Upper lobe of left lung (tissue), 6 donors: ENCODE measurements around the gene GLIS1. TPM values are rescaled to one million over a fixed set of nuclear protein-coding genes. Genes with fewer than 3 reads are reported as not detected.

ENCODE experiments used
- ATAC-seq, 2 donors: fragments of 200-7000 bp; cut with Tn5 transposase; one replicate each; pipeline ENCODE4 v1.9.1; 2022; ENCODE audit warnings: mild to moderate bottlenecking in 2 of 2, moderate library complexity in 2 of 2; ENCODE audit not compliant: low FRiP score in 2 of 2
- DNase-seq, 2 donors: peaks; one replicate each; pipeline ENCODE4 v3.0.0-alpha.2; 2019 to 2020
- H3K27ac ChIP-seq, 4 donors: fragments of 200-600 bp; sonication (generic); one replicate each; pipeline ENCODE4 v1.5.1; 2016 to 2019
- H3K27me3 ChIP-seq, 4 donors: fragments of 200-600 bp; sonication (generic); one replicate each; pipeline ENCODE4 v1.5.1; 2017 to 2019
- H3K36me3 ChIP-seq, 4 donors: fragments of 200-600 bp; sonication (generic); one replicate each; pipeline ENCODE4 v1.5.1; 2016 to 2019
- H3K4me1 ChIP-seq, 4 donors: fragments of 200-600 bp; sonication (generic); one replicate each; pipeline ENCODE4 v1.5.1; 2018 to 2019
- H3K4me3 ChIP-seq, 4 donors: fragments of 200-600 bp; sonication (generic); one replicate each; pipeline ENCODE4 v1.5.1; 2017 to 2019; ENCODE audit warnings: mild to moderate bottlenecking in 2 of 4, moderate library complexity in 1 of 4
- H3K9me3 ChIP-seq, 4 donors: fragments of 200-600 bp; sonication (generic); one replicate each; pipeline ENCODE4 v1.5.1; 2018 to 2019
- EP300 ChIP-seq, 4 donors: sonication (generic); formaldehyde crosslinking; IDR thresholded peaks; one replicate each; pipeline ENCODE4 v1.5.1; 2017; ENCODE audit warnings: antibody characterized with exemption in 4 of 4, control low read depth in 2 of 4
- POLR2A ChIP-seq, 4 donors: fragments of 450-650 bp; IDR thresholded peaks; one replicate each; pipeline ENCODE4 v1.5.1; 2016 to 2017; ENCODE audit warnings: antibody characterized with exemption in 4 of 4, mild to moderate bottlenecking in 2 of 4
- POLR2AphosphoS5 ChIP-seq, 2 donors: sonication (generic); formaldehyde crosslinking; IDR thresholded peaks; one replicate each; pipeline ENCODE4 v1.5.1; 2017; ENCODE audit warnings: antibody characterized with exemption in 2 of 2
- WGBS, 2 donors: methylation state at CpG; one replicate each; pipeline ENCODE4 v1.1.5; 2017 to 2018; 5-methylcytosine and 5-hydroxymethylcytosine counted together
- total RNA-seq, 6 donors: library from RNA; depleted of rRNA in 4 of 6; stranded (reverse); fragments of >200 nt in 4 of 6; gene quantifications; one replicate each; pipeline versions ENCODE4 v1.1.0 to v1.2.1, GENCODE V29; 2016 to 2021
- TF ChIP-seq, protein P1 (sequence below), 6 experiments: fragments of 450-650 bp in 4 of 6; fragments of 200-600 bp in 2 of 6; sonication (generic) in 2 of 6; IDR thresholded peaks; one replicate each; pipeline ENCODE4 v1.5.1; 2016 to 2019; ENCODE audit warnings: antibody characterized with exemption in 6 of 6
- donor health status: DM: no; HTN: no; CAD: no; lungs with moderate emphysema.
- donor health status: DM: no; HTN: yes; CAD: no; lungs with severe emphysema.

GLIS1 gene
- total RNA-seq, 6 donors from 2014 or later = 0.26 to 1.0 TPM; not detected in 4

- WGBS, 2 donors = 90 to 94% methylated on average over 6 to 20 of the region's 22 CpGs
Measured at GRCh38 chr1:53508056-53508990, 230.6 kb downstream of the GLIS1 start.

DNA sequence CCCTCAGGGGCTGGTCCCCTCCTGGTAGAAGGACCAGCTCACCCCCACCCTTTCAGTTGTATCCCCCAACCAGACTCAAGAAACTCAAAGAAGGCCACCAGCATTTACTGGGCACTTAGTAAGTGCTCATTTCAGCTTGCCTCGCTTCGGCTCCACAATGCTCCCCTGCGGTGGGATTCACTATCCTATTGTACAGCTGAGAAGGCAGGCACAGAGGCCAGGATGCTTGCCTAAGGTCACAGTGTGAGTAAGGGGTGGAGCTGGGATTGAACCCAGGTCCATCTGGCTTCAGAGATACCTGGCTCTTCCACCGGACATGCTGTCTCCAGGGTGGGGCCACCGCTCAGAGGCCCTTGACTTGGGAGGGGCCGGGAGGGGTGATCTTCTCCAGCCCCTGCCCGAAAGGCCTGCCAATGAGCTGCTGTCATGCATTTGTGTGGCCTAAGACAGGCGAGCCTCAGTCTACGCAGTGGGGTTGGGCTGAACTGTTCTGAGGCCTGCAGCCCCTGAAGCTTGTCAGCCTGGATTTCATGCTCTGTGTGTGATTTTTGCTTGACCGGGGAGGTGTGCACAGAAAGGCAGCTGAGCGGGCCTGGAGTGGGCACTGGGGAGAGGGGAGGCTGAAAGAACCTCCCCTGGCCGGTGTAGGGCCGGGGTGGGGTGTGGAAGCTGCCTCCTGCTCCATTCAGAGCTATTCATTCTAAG is 231.7 kb downstream of the GLIS1 start:
- Histone ChIP-seq H3K9me3 (no peaks in the 10 kb centered on the region), H3K27me3 (no peaks in the 10 kb centered on the region), H3K4me1 (peaks cover 0 to 6% (median 0%) of the 10 kb centered on the region in 4 donors), H3K4me3 (no peak overlapping the region), H3K36me3 (no peaks in the 10 kb centered on the region), H3K27ac (no peak overlapping the region)
- no peak for DNase-seq
- TF ChIP-seq POLR2A (IDR thresholded peaks at IDR 0.05) (no peak), EP300 (IDR thresholded peaks at IDR 0.05) (no peak), POLR2AphosphoS5 (IDR thresholded peaks at IDR 0.05) (no peak)
- TF ChIP-seq, protein P1, sequence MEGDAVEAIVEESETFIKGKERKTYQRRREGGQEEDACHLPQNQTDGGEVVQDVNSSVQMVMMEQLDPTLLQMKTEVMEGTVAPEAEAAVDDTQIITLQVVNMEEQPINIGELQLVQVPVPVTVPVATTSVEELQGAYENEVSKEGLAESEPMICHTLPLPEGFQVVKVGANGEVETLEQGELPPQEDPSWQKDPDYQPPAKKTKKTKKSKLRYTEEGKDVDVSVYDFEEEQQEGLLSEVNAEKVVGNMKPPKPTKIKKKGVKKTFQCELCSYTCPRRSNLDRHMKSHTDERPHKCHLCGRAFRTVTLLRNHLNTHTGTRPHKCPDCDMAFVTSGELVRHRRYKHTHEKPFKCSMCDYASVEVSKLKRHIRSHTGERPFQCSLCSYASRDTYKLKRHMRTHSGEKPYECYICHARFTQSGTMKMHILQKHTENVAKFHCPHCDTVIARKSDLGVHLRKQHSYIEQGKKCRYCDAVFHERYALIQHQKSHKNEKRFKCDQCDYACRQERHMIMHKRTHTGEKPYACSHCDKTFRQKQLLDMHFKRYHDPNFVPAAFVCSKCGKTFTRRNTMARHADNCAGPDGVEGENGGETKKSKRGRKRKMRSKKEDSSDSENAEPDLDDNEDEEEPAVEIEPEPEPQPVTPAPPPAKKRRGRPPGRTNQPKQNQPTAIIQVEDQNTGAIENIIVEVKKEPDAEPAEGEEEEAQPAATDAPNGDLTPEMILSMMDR (IDR thresholded peaks at IDR 0.05) = no peak
- WGBS, 2 donors = 90 to 93% methylated on average over 2 to 13 of the region's 13 CpGs
- ATAC-seq = no peak

More at GRCh38 chr1:53508056-53508990, 230.6 kb downstream of the GLIS1 start:
- ATAC-seq (no peak), DNase-seq (no peak)
- Histone ChIP-seq H3K27ac (no peak overlapping the region), H3K27me3 (no peaks in the 10 kb centered on the region), H3K36me3 (no peaks in the 10 kb centered on the region), H3K4me1 (peaks cover 0 to 12% (median 4%) of the 10 kb centered on the region in 4 donors), H3K4me3 (no peak overlapping the region), H3K9me3 (no peaks in the 10 kb centered on the region)
- TF ChIP-seq, protein P1 (IDR thresholded peaks at IDR 0.05) = no peak
- no peak for TF ChIP-seq POLR2AphosphoS5 (IDR thresholded peaks at IDR 0.05)
- TF ChIP-seq POLR2A (IDR thresholded peaks at IDR 0.05) = no peak
- TF ChIP-seq EP300 (IDR thresholded peaks at IDR 0.05) = no peak

- 89 to 90% methylated on average over 21 to 25 of the region's 25 CpGs for WGBS, 2 donors
- TF ChIP-seq POLR2AphosphoS5 (IDR thresholded peaks at IDR 0.05) (no peak), EP300 (IDR thresholded peaks at IDR 0.05) (no peak), POLR2A (IDR thresholded peaks at IDR 0.05) (no peak)
- TF ChIP-seq, protein P1 (IDR thresholded peaks at IDR 0.05) = no peak
- no peaks in the 10 kb centered on the region for H3K36me3 ChIP-seq
- H3K4me3 ChIP-seq = no peak overlapping the region
- H3K9me3 ChIP-seq = no peaks in the 10 kb centered on the region
- H3K27ac ChIP-seq = no peak overlapping the region
- ATAC-seq (no peak), DNase-seq (no peak)
- H3K4me1 ChIP-seq = no peaks in the 10 kb centered on the region
- no peaks in the 10 kb centered on the region for H3K27me3 ChIP-seq
Measured at GRCh38 chr1:53506355-53507050, 232.5 kb downstream of the GLIS1 start.

- Histone ChIP-seq H3K27me3 (no peaks in the 10 kb centered on the region), H3K27ac (no peak overlapping the region), H3K4me3 (no peak overlapping the region), H3K36me3 (no peaks in the 10 kb centered on the region), H3K4me1 (no peaks in the 10 kb centered on the region), H3K9me3 (no peaks in the 10 kb centered on the region)
- DNase-seq (no peak), ATAC-seq (no peak)
- TF ChIP-seq POLR2A (IDR thresholded peaks at IDR 0.05) (no peak), POLR2AphosphoS5 (IDR thresholded peaks at IDR 0.05) (no peak), EP300 (IDR thresholded peaks at IDR 0.05) (no peak)
- TF ChIP-seq, protein P1 (IDR thresholded peaks at IDR 0.05) = no peak
- 90 to 93% methylated on average over 8 to 13 of the region's 13 CpGs for WGBS, 2 donors
Measured at GRCh38 chr1:53505891-53506290, 233.1 kb downstream of the GLIS1 start.
